Mesothelial cell of epicardium (in vitro differentiated cells): ENCODE data around the gene TPM3. TPM values are rescaled to one million over a fixed set of nuclear protein-coding genes. Genes with fewer than 3 reads are reported as not detected.
"Not testable (repeated sequence)": the region's sequence is repeated elsewhere in the genome, so short reads cannot be mapped to it uniquely, and the experiment has no call there.

Experiments
- DNase-seq, 2 experiments: peaks; one replicate each; pipeline ENCODE4 v3.0.0; 2021; ENCODE audit warnings: low spot score in 2 of 2; ENCODE audit not compliant: unreplicated experiment in 2 of 2
- H3K27ac Mint-ChIP-seq: 2 replicates; pipeline ENCODE4 v1.8.0; 2021; ENCODE audit warnings: mixed read lengths
- H3K27me3 Mint-ChIP-seq: 2 replicates; pipeline ENCODE4 v1.8.0; 2021; ENCODE audit warnings: low read depth, mixed read lengths
- H3K36me3 Mint-ChIP-seq: 2 replicates; pipeline ENCODE4 v1.8.0; 2021; ENCODE audit warnings: mixed read lengths
- H3K4me1 Mint-ChIP-seq: 2 replicates; pipeline ENCODE4 v1.8.0; 2021; ENCODE audit warnings: mixed read lengths
- H3K4me3 Mint-ChIP-seq: 2 replicates; pipeline ENCODE4 v1.8.0; 2021; ENCODE audit warnings: mild to moderate bottlenecking, moderate library complexity, mixed read lengths
- H3K9me3 Mint-ChIP-seq: 2 replicates; pipeline ENCODE4 v1.8.0; 2021; ENCODE audit warnings: mixed read lengths
- microRNA-seq: library from miRNA; unstranded; fragments of <30 nt; microRNA quantifications from one replicate; pipeline ENCODE4 v1.2.0, GENCODE V29; 2021; ENCODE audit warnings: inconsistent platforms, mixed read lengths
- total RNA-seq: library from RNA; stranded (reverse); gene quantifications from 3 replicates; pipeline ENCODE4 v1.2.1, GENCODE V29; 2021
- TF ChIP-seq, protein P1 (sequence below): fragments of 200-600 bp; sonication (generic); IDR thresholded peaks from one replicate; pipeline ENCODE4 v1.5.0; 2021; ENCODE audit warnings: antibody characterized with exemption; ENCODE audit not compliant: unreplicated experiment

TPM3 gene
- total RNA-seq, 1 donor from 2014 or later, result 197 TPM

GRCh38 chr1:154137888-154138287 lies 54.0 kb downstream of the TPM3 start:
- TF ChIP-seq, protein P1, sequence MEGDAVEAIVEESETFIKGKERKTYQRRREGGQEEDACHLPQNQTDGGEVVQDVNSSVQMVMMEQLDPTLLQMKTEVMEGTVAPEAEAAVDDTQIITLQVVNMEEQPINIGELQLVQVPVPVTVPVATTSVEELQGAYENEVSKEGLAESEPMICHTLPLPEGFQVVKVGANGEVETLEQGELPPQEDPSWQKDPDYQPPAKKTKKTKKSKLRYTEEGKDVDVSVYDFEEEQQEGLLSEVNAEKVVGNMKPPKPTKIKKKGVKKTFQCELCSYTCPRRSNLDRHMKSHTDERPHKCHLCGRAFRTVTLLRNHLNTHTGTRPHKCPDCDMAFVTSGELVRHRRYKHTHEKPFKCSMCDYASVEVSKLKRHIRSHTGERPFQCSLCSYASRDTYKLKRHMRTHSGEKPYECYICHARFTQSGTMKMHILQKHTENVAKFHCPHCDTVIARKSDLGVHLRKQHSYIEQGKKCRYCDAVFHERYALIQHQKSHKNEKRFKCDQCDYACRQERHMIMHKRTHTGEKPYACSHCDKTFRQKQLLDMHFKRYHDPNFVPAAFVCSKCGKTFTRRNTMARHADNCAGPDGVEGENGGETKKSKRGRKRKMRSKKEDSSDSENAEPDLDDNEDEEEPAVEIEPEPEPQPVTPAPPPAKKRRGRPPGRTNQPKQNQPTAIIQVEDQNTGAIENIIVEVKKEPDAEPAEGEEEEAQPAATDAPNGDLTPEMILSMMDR, result no peak
- Mint-ChIP-seq H3K4me1 (peaks cover 5% of the 10 kb centered on the region), H3K4me3 (no peak overlapping the region), H3K9me3 (no peaks in the 10 kb centered on the region), H3K27ac (no peak overlapping the region), H3K27me3 (no peaks in the 10 kb centered on the region), H3K36me3 (no peaks in the 10 kb centered on the region)
- no peak for DNase-seq

DNA sequence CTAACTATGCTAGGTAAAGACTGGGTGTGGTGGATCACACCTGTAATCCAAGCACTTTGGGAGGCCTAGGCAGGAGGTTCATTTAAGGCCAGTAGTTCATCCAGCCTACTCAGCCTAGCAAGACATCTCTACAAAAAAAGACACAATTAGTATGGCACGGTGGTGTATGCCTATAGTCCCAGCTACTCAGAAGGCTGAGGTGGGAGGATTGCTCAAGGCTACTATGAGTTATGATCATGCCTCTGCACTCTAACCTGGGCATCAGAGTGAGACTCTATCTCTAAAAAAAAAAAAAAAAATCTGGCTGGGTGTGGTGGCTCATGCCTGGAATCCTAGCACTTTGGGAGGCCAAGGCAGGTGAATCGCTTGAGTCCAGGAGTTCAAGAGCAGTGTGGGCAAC lies 58.6 kb downstream of the TPM3 start:
- TF ChIP-seq, protein P1, result no peak
- Mint-ChIP-seq H3K4me3 (no peak overlapping the region), H3K27me3 (no peaks in the 10 kb centered on the region), H3K27ac (no peak overlapping the region), H3K4me1 (no peaks in the 10 kb centered on the region), H3K9me3 (no peaks in the 10 kb centered on the region), H3K36me3 (no peaks in the 10 kb centered on the region)
- DNase-seq, result no peak

DNA sequence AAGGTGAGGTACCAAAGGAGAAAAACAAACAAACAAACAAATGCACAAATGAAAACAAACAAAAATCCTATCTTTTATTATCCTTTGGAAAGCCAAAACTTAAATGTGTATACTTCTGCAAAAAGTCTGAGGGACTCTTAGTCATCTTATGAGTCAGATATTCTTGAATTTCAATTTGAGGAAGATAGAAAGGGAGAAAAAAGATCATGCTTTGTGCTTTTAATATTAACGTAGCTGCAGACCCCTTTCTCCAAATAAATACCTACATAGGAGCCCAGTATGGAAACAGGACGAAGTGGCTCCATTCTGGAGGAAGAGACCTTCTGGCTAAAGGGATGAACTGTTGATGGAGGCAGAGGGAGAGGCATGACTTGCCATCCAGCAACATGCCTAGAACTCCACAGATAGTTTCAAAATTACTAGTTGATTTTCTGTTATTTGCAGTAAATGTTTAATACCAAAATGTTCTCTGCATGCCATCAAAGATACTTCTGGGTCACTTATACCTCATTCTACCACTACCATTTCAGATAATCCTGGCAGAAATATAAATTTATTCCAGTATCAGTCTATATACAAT lies 62.4 kb downstream of the TPM3 start:
- Mint-ChIP-seq H3K4me1 (no peaks in the 10 kb centered on the region), H3K36me3 (no peaks in the 10 kb centered on the region), H3K9me3 (no peaks in the 10 kb centered on the region), H3K27me3 (peaks cover 5% of the 10 kb centered on the region), H3K27ac (no peak overlapping the region), H3K4me3 (no peak overlapping the region)
- DNase-seq, result no peak
- TF ChIP-seq, protein P1, result no peak

- not testable (repeated sequence) for H3K27me3 Mint-ChIP-seq, H3K36me3 Mint-ChIP-seq, H3K27ac Mint-ChIP-seq, H3K4me3 Mint-ChIP-seq, H3K4me1 Mint-ChIP-seq, H3K9me3 Mint-ChIP-seq, DNase-seq
Measured at GRCh38 chr1:154123205-154123604, 68.7 kb downstream of the TPM3 start.

GRCh38 chr1:154117642-154118041 lies 74.3 kb downstream of the TPM3 start:
- H3K4me3 Mint-ChIP-seq, result no peak overlapping the region
- H3K36me3 Mint-ChIP-seq, result no peaks in the 10 kb centered on the region
- H3K9me3 Mint-ChIP-seq, result peaks cover 5% of the 10 kb centered on the region
- DNase-seq, result no peak
- H3K4me1 Mint-ChIP-seq, result no peaks in the 10 kb centered on the region
- H3K27me3 Mint-ChIP-seq, result peaks cover 7% of the 10 kb centered on the region
- TF ChIP-seq, protein P1, result peak; percentile 17
- no peak overlapping the region for H3K27ac Mint-ChIP-seq

DNA sequence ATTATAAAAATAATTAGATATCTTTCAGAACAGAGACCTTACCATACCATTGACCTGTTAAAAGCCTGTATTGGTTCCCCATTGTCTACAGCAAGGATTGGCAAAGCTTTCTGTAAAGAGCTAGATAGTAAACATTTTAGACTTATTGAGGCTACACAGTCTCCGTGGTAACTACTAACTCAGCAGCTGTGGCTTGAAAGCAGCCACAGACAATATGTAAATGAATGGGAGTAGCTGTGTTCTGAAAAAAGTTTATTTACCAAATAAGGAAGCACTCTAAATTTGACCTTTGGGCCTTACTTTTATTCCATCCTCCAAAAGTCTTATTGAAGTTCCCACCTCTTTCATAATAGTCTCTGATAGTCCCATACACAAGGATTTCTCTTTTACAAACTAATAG lies 76.7 kb downstream of the TPM3 start:
- H3K4me1 Mint-ChIP-seq, result no peaks in the 10 kb centered on the region
- H3K27ac Mint-ChIP-seq, result no peak overlapping the region

More for the DNA sequence above, 76.7 kb downstream of the TPM3 start:
- H3K4me3 Mint-ChIP-seq, result no peak overlapping the region
- H3K9me3 Mint-ChIP-seq, result no peaks in the 10 kb centered on the region
- no peak for DNase-seq
- peaks cover 7% of the 10 kb centered on the region for H3K27me3 Mint-ChIP-seq
- no peaks in the 10 kb centered on the region for H3K36me3 Mint-ChIP-seq
- TF ChIP-seq, protein P1, result no peak

Small RNAs within 50 kb of the gene (microRNA-seq; reads per million reads assigned to microRNA genes)
- gene MIR190B, result 20.8 reads per million, percentile 44 among the genes with 10 or more reads in this experiment

Other genes with a start within 250 kb of the TPM3 start
- 57.3 to 63.1 TPM (median 58.0 TPM) in 3 replicates for gene DENND4B, start 245.4 kb downstream of the TPM3 start, total RNA-seq
- gene CRTC2, start 233.5 kb downstream of the TPM3 start, total RNA-seq, result 45.5 to 47.1 TPM (median 45.9 TPM) in 3 replicates
- 73.3 to 76.3 TPM (median 73.9 TPM) in 3 replicates for gene SLC39A1, start 228.6 kb downstream of the TPM3 start, total RNA-seq
- gene CREB3L4, start 224.2 kb downstream of the TPM3 start, total RNA-seq, result 29.9 to 33.1 TPM (median 31.1 TPM) in 3 replicates
- gene JTB, start 214.4 kb downstream of the TPM3 start, total RNA-seq, result 67.6 to 74.1 TPM (median 72.1 TPM) in 3 replicates
- 87.7 to 92.0 TPM (median 90.2 TPM) in 3 replicates for gene RAB13, start 205.8 kb downstream of the TPM3 start, total RNA-seq
- 2,145 to 2,266 TPM (median 2,211 TPM) in 3 replicates for gene RPS27, start 201.3 kb downstream of the TPM3 start, total RNA-seq
- 0.04 to 0.07 TPM (median 0.07 TPM) in 3 replicates for gene NUP210L, start 37.0 kb downstream of the TPM3 start, total RNA-seq
- gene CFAP141, start 14.2 kb upstream of the TPM3 start, total RNA-seq, result not detected in 3 replicates
- 265 to 283 TPM (median 271 TPM) in 3 replicates for gene UBAP2L, start 28.9 kb upstream of the TPM3 start, total RNA-seq
- 34.7 to 38.3 TPM (median 36.8 TPM) in 3 replicates for gene HAX1, start 80.5 kb upstream of the TPM3 start, total RNA-seq
- 0.57 to 1.00 TPM (median 0.60 TPM) in 3 replicates for gene AQP10, start 129.0 kb upstream of the TPM3 start, total RNA-seq
- 37.5 to 38.8 TPM (median 38.6 TPM) in 3 replicates for gene ATP8B2, start 133.4 kb upstream of the TPM3 start, total RNA-seq
- gene IL6R, start 213.2 kb upstream of the TPM3 start, total RNA-seq, result 0.78 to 1.2 TPM (median 0.97 TPM) in 3 replicates